HG02852 (cell line): Measurements from ENCODE around the gene FKRP.

Experiments
- ATAC-seq: cut with Tn5 transposase; IDR thresholded peaks from one replicate; pipeline ENCODE4 v1.9.1; 2021; ENCODE audit warnings: mild to moderate bottlenecking, moderate library complexity; ENCODE audit not compliant: unreplicated experiment

FKRP gene

GRCh38 chr19:46718934-46719622, 26.8 kb upstream of the FKRP start:
- ATAC-seq: no peak

GRCh38 chr19:46719629-46720502, 26.0 kb upstream of the FKRP start:
- ATAC-seq: no peak

- no peak for ATAC-seq
Observed at GRCh38 chr19:46720503-46721239, 25.2 kb upstream of the FKRP start.

DNA sequence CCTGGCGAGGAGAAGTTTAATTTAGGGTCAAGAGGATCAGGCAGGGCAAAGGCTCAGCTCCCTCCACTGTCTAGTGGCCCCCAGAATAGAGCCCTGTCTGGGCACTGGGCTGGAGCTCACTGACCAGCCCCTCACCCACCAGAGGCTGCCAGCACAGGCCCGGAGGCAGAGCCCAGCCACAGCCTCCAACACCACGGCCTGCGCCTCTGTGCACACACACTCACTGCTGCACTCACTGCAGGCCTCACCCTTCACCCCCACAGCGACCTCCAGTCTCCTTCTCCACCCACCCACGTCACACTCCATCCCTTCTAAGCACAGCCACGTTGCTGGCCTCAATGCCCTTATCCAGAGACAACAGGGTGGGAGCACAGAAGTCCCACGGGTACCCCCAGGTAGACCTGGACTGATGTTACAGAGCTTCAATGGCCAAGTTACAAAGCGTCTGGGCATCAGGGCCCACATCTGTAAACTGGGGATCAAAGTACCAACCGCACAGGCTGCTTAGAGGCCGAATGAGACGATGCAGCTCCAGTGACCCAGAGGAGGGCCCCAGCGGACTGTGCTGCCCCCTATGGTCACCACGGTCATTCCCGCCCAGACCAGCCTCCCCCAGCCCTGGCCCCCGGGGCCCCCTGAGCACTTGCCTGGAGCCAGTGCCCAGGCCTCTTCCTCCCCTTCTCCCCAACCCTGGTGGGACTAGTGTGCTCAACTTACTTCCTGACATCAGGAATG, 24.4 kb upstream of the FKRP start:
- no peak for ATAC-seq

GRCh38 chr19:46722004-46722380, 23.9 kb upstream of the FKRP start:
- ATAC-seq: no peak

GRCh38 chr19:46722421-46723022, 23.3 kb upstream of the FKRP start:
- ATAC-seq: no peak

DNA sequence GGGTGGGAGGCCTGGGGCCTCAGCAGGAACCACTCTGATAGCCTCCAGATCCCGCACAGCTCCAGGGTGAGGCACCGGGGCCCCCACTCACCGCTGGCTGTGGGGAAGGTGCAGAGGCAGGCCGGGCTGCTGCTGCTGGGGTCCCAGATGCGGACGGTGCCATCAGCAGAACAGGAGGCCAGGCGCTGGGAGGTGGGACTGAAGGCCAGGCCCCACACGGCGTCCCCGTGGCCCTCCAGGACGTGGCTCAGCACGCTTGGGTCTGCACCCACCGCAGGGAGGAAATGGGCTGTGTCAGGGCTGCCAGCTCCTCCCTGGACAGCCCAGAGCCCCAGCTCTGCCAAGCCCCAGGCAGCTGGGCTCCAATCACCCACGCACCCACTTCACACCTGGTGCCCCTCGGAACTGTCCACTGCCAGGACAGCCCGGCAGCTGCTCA, 22.8 kb upstream of the FKRP start:
- no peak for ATAC-seq

DNA sequence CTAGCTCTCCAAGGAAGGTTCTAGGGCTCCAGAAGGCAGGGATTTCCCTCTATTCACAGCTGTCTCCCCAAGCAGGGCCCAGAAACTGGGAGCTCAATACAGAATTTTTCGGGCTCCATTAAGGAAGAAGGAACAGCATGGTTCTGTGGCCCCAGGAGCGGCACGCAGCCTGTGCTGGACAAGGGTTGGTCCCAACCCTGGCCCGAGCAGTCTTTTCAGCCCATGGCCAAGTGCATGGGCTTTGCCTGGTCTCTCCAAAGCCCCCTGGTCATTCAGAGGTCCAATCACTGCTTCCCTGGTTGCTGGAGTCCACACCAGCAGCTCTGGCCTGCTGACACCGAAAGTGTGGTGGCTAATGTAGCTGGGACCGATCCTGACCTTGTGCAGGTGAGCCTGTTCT, 22.4 kb upstream of the FKRP start:
- ATAC-seq: no peak

- no peak for ATAC-seq
Observed at GRCh38 chr19:46724468-46724867, 21.4 kb upstream of the FKRP start.

- ATAC-seq: no peak
Observed at GRCh38 chr19:46725036-46725820, 20.6 kb upstream of the FKRP start.

- no peak for ATAC-seq
Observed at GRCh38 chr19:46725859-46726393, 19.9 kb upstream of the FKRP start.

GRCh38 chr19:46726551-46726950, 19.3 kb upstream of the FKRP start:
- no peak for ATAC-seq

GRCh38 chr19:46726971-46727501, 18.8 kb upstream of the FKRP start:
- no peak for ATAC-seq

- ATAC-seq: no peak
Observed at GRCh38 chr19:46727757-46728156, 18.1 kb upstream of the FKRP start.

DNA sequence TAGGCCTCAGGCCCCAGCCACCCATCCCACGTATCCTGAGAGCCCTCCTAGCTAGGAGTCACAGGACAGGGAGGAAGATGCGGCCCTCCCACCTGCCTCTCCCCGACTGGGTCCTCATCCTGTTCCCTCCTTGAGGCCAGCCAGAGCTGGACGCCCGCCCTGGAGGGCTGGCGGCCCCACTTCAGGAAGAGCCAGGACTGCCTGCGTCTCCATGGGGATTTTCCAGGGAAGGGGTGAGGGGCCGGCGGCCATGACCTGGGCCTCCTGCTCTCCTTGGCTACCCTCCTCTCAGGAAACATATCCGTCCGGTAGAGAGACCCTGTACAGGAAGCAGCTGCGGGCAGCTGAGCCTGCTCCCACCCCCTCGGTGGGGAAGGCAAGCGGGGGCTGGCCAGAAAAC, 17.6 kb upstream of the FKRP start:
- ATAC-seq: no peak

GRCh38 chr19:46728693-46729339, 17.0 kb upstream of the FKRP start:
- no peak for ATAC-seq

DNA sequence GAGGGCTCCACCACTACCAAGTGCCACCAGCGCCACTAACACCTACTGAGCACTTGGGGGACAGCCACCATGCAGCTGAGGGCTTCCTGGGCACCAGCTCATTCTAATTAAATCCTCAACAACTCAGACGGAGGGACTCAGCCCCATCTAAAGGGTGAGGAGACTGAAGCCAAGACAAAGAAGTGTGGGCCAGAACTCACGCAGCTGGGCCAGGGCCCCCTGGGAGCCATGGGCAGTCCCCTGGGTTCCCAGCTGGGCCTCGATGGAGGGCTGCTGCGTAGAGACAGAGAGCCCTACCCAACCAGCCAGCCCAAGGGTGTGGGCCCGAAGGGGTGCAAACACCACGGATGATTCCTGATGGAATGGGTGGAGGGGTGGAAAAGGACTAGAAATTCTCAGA, 16.2 kb upstream of the FKRP start:
- ATAC-seq: no peak

GRCh38 chr19:46730187-46730586, 15.7 kb upstream of the FKRP start:
- ATAC-seq: no peak

DNA sequence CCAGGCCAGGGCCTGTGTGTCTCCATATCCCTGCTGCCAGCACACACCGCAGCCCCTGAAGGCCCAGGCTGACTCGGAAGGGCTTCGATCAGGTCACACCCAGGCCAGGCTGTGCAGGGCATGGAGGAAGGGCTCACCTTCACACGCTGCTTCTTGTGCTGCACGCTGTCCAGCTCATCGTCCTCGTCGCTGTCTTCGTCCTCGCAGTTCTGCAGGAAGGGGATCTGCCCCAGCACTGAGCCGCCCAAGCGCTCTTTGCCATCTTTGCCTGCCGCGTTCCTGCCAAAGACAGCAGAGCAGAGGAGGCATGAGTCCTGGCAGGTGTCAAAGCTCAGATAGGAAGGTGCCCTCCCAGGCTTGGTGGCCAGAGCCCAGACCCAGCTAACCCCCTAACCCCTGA, 15.3 kb upstream of the FKRP start:
- no peak for ATAC-seq
